ENCODE measurements around the gene SLC4A11. TPM values are rescaled to one million over a fixed set of nuclear protein-coding genes. Genes with fewer than 3 reads are reported as not detected.

Gene SLC4A11
- total RNA-seq (2022; extraction: Qiagen RNA extraction; ENCODE audit: low read depth), result 3.6 to 9.5 TPM (median 6.9 TPM) in 5 replicates

DNA sequence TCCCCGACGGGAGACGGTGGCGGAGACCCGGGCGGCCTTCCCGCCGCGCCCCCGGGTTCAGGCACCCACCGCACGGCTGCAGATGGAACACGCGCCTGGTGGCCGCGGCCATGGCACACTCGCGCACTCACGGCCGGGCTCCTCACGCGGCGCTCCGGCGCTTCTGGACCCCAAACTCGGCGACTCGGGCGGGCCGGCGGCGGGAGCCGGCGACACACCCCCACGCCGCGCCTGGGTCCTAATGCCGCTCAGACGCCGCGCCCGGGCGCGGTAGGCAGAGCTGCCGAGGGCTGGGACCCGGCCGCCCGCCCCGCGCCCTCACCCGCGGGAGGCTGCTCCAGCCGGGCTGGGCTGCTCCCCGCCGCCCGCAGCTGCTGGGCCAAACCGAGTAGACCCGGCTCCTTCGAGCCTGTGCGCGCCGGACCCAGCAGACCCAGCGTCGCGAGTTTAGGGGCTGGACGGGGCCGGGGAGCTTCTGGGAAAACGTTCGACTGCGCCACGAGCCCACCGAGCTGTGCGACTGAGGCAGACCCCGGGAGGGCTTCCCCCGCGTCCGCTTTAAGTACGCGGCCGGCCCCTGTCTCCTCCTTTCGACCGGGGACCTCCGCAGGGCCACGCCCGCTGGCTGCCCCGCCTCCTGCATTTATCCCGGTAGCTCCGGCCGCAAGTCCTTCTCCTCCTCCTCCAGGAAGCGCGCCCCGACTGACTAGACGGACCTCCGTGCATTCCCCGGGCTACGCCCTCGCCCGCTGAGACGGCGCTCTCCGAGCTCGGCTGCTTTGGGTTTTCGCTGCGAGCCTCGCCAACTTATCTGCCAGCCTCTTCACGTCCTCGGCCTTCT, at the start of gene SLC4A11:
Gene SLC4A11, minus strand, starts transcription at position 165 of the 841 bp plus-strand sequence. Its CDS starts 53 bp downstream, at position 112.

DNA sequence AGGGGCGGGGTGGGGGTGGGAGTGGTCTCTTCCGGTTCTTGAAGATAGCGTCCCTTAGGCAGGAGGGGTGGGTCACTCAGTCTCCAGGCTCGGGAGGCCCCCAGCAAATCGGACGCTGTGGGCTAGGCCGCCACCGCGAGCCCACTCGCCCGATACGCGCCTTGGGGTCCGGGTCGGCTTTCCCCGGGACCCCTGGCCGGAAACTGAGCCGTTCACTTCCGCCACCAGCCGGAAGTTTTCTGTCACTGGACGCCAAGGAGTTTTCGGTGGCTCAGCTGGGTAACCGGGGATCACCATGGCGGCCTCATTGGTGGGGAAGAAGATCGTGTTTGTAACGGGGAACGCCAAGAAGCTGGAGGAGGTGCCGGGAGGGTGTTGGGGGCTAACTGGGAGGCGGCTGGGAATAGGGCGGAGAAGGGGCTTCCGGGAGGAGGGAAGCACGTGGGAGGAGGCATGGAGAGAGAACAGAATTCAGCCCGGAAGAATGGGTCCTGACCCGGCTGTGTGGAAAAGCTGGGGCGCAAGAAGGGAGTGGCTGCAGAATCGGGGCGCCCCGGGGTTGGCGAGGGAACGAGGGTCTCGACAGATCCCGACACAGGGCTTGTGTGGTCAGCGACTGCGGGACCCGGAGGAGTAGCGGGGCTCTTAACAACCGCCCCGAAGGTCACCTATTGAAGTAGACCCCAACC, 29.6 kb downstream of the SLC4A11 start, which contains the start of gene ITPA:
Gene ITPA, plus strand, starts transcription at position 242 of the 689 bp plus-strand sequence. Its CDS starts 54 bp downstream, at position 296.

DNA sequence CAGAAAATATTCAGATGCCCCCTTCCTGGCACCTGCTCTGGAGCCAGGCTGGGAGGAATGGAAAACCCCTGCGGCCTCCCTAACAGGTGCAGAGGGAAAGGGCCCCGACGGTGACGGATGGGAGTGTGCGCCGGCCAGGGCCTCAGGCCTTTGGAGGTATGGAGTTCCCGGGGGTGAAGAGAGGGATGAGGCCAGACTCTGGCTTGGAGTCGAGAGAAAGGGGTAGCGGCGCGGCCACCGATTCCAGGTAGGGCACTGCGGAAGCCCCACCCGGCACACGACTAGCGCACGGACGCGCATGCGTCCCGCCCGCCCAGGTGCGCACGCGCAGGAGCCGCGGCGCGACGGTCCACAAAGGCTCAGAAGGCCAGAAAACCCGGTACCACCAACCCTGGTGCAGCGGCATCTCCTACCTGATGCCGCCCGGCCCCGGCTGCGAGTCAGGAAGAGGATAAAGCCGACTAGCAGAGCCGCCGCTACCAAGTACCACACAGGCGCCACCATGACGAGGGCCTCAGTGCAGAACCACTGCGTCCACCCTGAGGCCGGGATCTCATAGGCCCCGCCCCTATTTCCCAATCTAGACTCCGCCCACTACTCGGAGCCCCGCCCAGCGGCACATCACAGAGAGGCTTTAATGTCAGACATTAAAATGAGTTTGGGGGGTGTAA, 34.7 kb downstream of the SLC4A11 start, which contains the start of gene DDRGK1:
Gene DDRGK1, minus strand, starts transcription at position 559 of the 671 bp plus-strand sequence. Its CDS starts 55 bp downstream, at position 504.

Other genes with a start within 250 kb of the SLC4A11 start
- 0.36 to 0.47 TPM in 2 of 5 replicates, not detected in the others for gene GNRH2, start 195.6 kb downstream of the SLC4A11 start, total RNA-seq (2022; extraction: Qiagen RNA extraction; ENCODE audit: low read depth)
- gene MRPS26, start 193.1 kb downstream of the SLC4A11 start, total RNA-seq (2022; extraction: Qiagen RNA extraction; ENCODE audit: low read depth), result 89.5 to 167 TPM (median 155 TPM) in 5 replicates
- not detected in 5 replicates for gene OXT, start 167.6 kb downstream of the SLC4A11 start, total RNA-seq (2022; extraction: Qiagen RNA extraction; ENCODE audit: low read depth)
- gene AVP, start 154.5 kb downstream of the SLC4A11 start, total RNA-seq (2022; extraction: Qiagen RNA extraction; ENCODE audit: low read depth), result not detected in 5 replicates
- 43.3 to 49.5 TPM (median 45.9 TPM) in 5 replicates for gene FASTKD5, start 79.3 kb downstream of the SLC4A11 start, total RNA-seq (2022; extraction: Qiagen RNA extraction; ENCODE audit: low read depth)
- gene UBOX5, start 79.3 kb downstream of the SLC4A11 start, total RNA-seq (2022; extraction: Qiagen RNA extraction; ENCODE audit: low read depth), result 3.7 to 5.3 TPM (median 4.4 TPM) in 5 replicates
- gene LZTS3, start 65.6 kb downstream of the SLC4A11 start, total RNA-seq (2022; extraction: Qiagen RNA extraction; ENCODE audit: low read depth), result 2.5 to 5.2 TPM (median 4.0 TPM) in 5 replicates
- 68.6 to 110 TPM (median 100.0 TPM) in 5 replicates for gene DDRGK1, start 34.5 kb downstream of the SLC4A11 start, total RNA-seq (2022; extraction: Qiagen RNA extraction; ENCODE audit: low read depth)
- 108 to 135 TPM (median 124 TPM) in 5 replicates for gene ITPA, start 29.7 kb downstream of the SLC4A11 start, total RNA-seq (2022; extraction: Qiagen RNA extraction; ENCODE audit: low read depth)
- gene DNAAF9, start 168.5 kb upstream of the SLC4A11 start, total RNA-seq (2022; extraction: Qiagen RNA extraction; ENCODE audit: low read depth), result 4.6 to 7.4 TPM (median 5.5 TPM) in 5 replicates
- 18.8 to 28.3 TPM (median 24.3 TPM) in 5 replicates for gene ATRN, start 231.8 kb upstream of the SLC4A11 start, total RNA-seq (2022; extraction: Qiagen RNA extraction; ENCODE audit: low read depth)